Mucosa of descending colon (tissue), 3 donors: ENCODE data around the gene ZHX3. TPM values are rescaled to one million over a fixed set of nuclear protein-coding genes. Genes with fewer than 3 reads are reported as not detected.

Experiments
- ATAC-seq: fragments of 200-7000 bp; cut with Tn5 transposase; one replicate; pipeline ENCODE4 v1.9.1; 2020; ENCODE audit warnings: mild to moderate bottlenecking, moderate library complexity
- DNase-seq, 3 donors: peaks; one replicate each; pipeline ENCODE4 v3.0.0-alpha.2; 2020
- H3K36me3 ChIP-seq: fragments of 200-600 bp; one replicate; pipeline ENCODE4 v1.8.0; 2021; ENCODE audit warnings: low read depth, mild to moderate bottlenecking
- H3K4me1 ChIP-seq: fragments of 200-600 bp; one replicate; pipeline ENCODE4 v1.8.0; 2021; ENCODE audit warnings: low read depth, mild to moderate bottlenecking
- H3K4me3 ChIP-seq: fragments of 200-600 bp; one replicate; pipeline ENCODE4 v1.8.0; 2021; ENCODE audit warnings: mild to moderate bottlenecking
- H3K9me3 ChIP-seq: fragments of 200-600 bp; one replicate; pipeline ENCODE4 v1.8.0; 2021; ENCODE audit warnings: mild to moderate bottlenecking
- CTCF ChIP-seq: fragments of 200-600 bp; IDR thresholded peaks from one replicate; pipeline ENCODE4 v1.8.0; 2022; ENCODE audit warnings: antibody characterized with exemption, mild to moderate bottlenecking
- intact Hi-C, 2 donors: fragments of 100-400 bp; cut with DNase I in 1 of 2; cut with micrococcal nuclease in 1 of 2; formaldehyde crosslinking; loops; one replicate each; pipeline versions ENCODE4 v1.11.0 to v1.11.1; 2022; cut with DNase I, micrococcal nuclease
- total RNA-seq, 3 donors: library from RNA; stranded (reverse); fragmentation: NEBNext Ultra II Directional in 2 of 3; extraction: Animal tissue kit (Norgen Biotek cat#: 25700) in 2 of 3; gene quantifications; one replicate each; pipeline versions ENCODE4 v1.2.1 to v1.2.4, GENCODE V29; 2021 to 2023
- donor health status: DM: no; HTN: no; CAD: no; lungs with moderate emphysema.
- donor health status: DM: no; HTN: no; CAD: no.
- donor health status: DM: no; HTN: yes; CAD: no.

The ZHX3 gene
- total RNA-seq, 3 donors from 2014 or later, result 24.5 to 84.5 (median 32.8) TPM

- no peak for DNase-seq
- Histone ChIP-seq H3K36me3 (no peaks in the 10 kb centered on the region), H3K4me1 (no peaks in the 10 kb centered on the region), H3K4me3 (no peak overlapping the region), H3K9me3 (no peaks in the 10 kb centered on the region)
- intact Hi-C loops, result no loop called here
- no peak for ATAC-seq
- no peak for TF ChIP-seq CTCF
Measured at GRCh38 chr20:41214666-41215065, 102.9 kb downstream of the ZHX3 start.

- ATAC-seq, result no peak
Measured at GRCh38 chr20:41214202-41214601, 103.3 kb downstream of the ZHX3 start.

GRCh38 chr20:41213150-41213820 is 104.2 kb downstream of the ZHX3 start:
- ATAC-seq (peak; percentile 11), DNase-seq (no peak)

More at GRCh38 chr20:41214202-41214601, 103.3 kb downstream of the ZHX3 start:
- Histone ChIP-seq H3K4me1 (no peaks in the 10 kb centered on the region), H3K4me3 (no peak overlapping the region), H3K36me3 (no peaks in the 10 kb centered on the region), H3K9me3 (no peaks in the 10 kb centered on the region)
- no peak for DNase-seq
- no peak for TF ChIP-seq CTCF
- intact Hi-C loops, result no loop called here

GRCh38 chr20:41205313-41205712 is 112.2 kb downstream of the ZHX3 start:
- H3K36me3 ChIP-seq, result no peaks in the 10 kb centered on the region
- no peak overlapping the region for H3K4me3 ChIP-seq
- DNase-seq (no peak), ATAC-seq (no peak)
- H3K4me1 ChIP-seq, result no peaks in the 10 kb centered on the region
- intact Hi-C loops, result no loop called here
- H3K9me3 ChIP-seq, result no peaks in the 10 kb centered on the region
- no peak for TF ChIP-seq CTCF

More at GRCh38 chr20:41213150-41213820, 104.2 kb downstream of the ZHX3 start:
- no peak for TF ChIP-seq CTCF
- Histone ChIP-seq H3K9me3 (no peaks in the 10 kb centered on the region), H3K4me3 (no peak overlapping the region), H3K4me1 (no peaks in the 10 kb centered on the region), H3K36me3 (no peaks in the 10 kb centered on the region)
- intact Hi-C loops, result no loop called here

DNA sequence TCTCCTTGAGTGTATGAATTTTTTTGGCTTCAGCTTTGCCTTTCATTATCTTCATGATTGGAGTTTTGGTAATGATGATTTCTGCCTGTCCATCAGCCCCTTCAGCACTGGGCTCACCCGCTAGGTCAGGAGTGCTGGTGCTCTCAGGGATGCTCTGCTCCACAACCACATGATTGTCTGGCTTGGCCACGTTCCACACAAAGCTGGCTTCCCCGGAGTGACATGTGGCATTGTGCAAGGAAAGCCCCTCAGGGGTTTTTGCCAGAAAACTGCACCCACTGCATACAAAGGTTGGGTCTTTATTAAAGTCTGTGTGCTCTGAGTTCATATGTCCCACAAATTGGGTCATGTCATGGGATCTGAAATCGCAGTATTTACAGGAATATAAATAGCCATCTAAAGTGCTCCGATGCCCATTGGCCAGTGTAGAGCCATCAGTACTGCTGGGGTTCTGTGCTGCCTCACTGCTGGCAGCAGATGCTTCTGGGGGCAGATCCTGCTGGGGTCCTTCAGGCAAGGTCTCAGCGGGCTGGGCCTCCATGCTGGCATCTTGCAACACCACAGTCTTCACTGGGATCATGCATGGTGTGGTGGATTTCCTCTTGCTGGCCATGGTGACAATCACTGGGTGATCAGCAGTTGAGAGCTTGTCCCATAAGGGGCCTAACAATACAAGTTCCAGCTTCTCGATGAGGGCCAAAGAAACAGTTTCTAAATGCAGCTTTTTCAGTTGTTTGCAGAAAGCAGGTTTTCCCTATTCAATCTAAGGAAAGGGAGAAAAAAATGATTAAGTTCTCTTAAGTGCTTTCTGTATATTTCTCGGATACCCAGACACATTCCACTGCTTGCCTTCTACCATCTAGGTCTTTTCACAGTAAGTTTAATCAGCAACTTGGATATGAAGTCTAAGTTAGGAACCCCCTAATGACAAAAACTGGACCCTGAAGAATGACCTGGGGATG is 112.9 kb downstream of the ZHX3 start:
- DNase-seq, result no peak
- no peak for TF ChIP-seq CTCF
- Histone ChIP-seq H3K36me3 (no peaks in the 10 kb centered on the region), H3K4me1 (no peaks in the 10 kb centered on the region), H3K4me3 (no peak overlapping the region), H3K9me3 (no peaks in the 10 kb centered on the region)
- ATAC-seq, result no peak
- intact Hi-C loops, result no loop called here
